Measurements from ENCODE around the gene TARS2.

- TF ChIP-seq CTCF (IDR thresholded peaks at IDR 0.05) (no peak), POLR2A (IDR thresholded peaks at IDR 0.05) (no peak)
Measured at GRCh38 chr1:150484431-150484830, 2.8 kb upstream of the TARS2 start.
